DMS53 (cell line): ENCODE data around the gene NEURL4.
"Not testable (repeated sequence)": the region's sequence is repeated elsewhere in the genome, so short reads cannot be mapped to it uniquely, and the experiment has no call there.

Experiments used
- DNase-seq: peaks from one replicate; lab custom pipeline; 2025; lab: John Stamatoyannopoulos, UW

NEURL4 gene

DNA sequence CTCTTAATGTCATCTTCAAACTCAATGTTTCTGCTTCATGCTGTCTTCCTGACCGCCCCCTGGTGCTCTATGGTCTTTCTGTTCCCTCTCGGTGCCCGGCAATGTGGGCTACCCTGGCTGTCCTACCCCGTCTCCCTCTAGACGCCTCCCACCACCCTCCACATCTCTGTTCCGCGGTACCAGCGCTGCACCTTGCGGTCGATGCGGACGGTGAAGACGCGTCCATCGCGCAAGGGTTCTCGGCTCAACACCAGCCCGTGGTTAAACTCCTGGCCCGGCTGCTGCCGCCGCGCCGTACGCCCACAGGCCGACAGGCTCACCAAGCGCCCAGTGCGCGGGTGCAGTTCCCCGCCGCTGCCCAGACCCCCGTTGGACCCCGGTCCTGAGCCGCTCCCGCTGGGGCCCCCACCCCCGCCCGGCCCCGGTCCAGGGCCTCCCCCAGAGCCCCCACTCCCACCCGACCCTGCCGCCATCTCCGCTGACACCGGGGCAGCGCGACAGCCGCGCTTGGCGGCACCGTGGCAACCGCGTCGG, at the start of gene NEURL4:
Gene NEURL4 (minus strand): TSS at position 496 of the 534 bp plus-strand sequence. CDS start 23 bp downstream, at position 473.
- peak; percentile 84 for DNase-seq

DNA sequence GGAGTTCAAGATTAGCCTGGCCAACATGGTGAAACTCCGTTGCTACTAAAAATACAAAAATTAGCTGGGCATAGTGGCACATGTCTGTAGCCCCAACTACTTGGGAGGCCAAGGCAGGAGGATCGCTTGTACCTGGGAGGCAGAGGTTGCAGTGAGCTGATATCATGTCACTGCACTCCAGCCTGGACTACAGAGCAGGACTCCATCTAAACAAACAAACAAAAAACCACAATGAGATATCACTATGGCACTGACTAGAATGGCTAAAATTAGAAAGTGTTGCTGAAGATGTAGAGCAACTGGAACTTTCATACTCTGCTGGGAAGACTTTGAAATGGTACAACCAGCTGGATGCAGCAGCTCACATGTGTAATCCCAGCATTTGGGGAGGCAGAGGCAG, 45.2 kb upstream of the NEURL4 start:
- no peak for DNase-seq

DNA sequence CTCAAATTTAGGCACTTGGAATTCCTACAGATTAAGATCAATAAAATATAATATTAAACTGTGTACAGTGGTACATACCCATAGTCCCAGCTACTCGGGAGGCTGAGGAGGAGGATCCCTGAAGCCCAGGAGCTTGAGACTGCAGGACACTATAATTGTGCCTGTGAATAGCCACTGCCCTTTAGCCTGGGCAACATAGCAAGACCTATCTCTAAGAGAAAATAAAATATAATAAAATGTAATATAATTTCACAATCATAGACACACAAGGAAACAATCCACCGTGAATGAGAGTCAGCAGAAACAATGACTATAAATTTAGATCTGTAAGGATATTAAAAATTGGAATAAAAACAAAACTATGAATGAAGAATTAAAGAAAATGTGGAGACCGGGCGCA, 41.7 kb upstream of the NEURL4 start:
- no peak for DNase-seq

DNA sequence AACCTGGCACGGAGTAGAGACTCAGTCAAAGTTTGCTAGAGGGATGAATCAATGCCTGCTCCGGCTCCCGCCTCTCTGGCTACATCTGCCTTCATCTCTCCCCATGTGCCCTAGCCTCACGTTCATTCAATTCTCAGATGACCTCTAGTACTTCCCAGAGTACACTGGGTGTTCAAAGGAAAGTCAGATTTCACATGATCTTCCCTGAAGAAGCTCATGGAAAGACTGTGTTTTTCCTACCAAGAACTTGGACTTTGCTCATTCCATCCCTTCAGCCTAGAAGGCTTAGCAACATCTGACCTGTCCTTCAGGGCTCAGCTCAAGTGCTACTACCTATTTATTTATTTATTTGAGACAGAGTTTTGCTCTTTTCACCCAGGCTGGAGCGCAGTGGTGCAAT, 40.7 kb upstream of the NEURL4 start:
- DNase-seq = no peak

DNA sequence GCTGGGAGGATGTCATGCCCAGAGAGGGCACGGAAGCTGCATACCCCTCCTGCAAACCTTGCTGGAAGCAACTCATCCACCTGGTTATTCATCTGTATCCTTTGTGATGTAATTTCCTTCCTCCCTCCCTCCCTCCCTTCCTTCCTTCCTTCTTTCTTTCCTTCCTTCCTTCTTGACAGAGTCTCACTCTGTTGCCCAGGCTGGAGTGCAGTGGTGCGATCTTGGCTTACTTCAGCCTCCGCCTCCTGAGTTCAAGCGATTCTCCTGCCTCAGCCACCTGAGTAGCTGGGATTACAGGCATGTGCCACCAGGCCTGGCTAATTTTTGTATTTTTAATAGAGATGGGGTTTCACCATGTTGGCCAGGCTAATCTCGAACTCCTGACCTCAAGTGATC, 39.5 kb upstream of the NEURL4 start:
- DNase-seq = not testable (repeated sequence)

DNA sequence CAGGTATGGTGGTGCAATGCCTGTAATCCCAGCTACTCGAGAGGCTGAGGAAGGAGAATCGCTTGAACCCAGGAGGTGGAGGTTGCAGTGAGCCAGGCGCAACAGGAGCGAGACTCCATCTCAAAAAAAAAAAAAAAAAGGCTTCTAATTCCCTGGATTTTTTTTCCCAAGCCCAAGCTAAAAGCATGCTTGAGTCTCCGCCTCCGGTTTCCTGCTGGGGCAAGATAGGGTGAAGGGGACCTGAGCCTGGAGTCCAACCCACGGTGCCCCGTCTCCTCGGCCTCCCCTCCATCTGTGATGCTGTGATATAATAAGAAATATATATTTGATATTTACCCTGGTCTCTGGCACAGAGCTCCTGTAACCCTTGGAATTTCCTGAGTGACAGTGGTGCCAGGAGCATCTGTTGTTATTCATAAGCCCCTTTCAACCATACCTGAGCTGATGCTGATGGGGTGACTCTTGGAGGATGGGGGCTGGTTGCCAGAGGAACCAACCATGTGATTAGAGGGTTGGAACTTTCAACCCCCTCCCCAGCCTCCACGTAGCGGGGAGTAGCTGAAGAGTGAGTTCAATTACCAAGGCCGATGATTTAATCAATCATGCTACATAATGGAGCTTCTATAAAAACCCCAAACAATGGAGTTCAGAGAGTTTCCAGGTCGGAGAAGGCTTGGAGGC, 38.9 kb upstream of the NEURL4 start:
- DNase-seq = no peak

DNA sequence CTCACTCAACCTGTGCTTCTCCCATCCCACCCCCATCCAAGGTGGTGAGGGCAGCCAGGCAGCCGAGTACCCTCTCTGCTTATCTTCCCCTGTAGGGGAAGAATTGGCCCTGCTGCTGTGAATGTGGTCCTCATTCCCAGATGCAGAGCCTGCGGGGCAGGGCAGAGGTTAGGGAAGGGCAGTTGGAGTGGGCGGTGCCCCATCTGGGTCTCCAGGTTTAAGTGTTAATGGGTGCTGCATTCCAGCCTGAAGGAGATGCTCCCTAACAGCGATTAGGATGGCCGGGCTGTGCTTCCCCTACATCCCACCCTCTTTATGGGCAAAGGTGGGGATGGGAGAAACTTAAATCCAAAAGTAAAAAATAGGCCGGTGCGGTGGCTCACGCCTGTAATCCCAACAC, 37.9 kb upstream of the NEURL4 start:
- no peak for DNase-seq

DNA sequence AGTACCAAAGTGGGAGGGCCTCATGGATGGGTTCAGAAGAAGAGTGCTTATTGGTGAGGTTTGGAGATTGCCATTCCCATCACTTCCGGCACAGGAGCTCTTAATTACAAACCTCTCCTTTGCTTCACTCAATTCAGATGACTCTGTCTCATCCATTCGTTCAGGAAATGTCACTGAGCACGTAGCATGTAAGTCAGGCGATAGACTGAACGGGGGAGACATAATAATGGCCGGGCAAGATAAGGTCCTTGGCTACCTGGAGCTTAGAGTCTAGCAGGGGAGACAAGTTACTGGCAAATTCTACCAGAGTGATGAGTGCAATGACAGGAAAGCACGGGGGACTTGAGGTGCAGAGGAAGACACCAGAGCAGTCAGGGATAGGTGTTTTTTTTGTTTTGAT, 36.8 kb upstream of the NEURL4 start:
- not testable (repeated sequence) for DNase-seq

DNA sequence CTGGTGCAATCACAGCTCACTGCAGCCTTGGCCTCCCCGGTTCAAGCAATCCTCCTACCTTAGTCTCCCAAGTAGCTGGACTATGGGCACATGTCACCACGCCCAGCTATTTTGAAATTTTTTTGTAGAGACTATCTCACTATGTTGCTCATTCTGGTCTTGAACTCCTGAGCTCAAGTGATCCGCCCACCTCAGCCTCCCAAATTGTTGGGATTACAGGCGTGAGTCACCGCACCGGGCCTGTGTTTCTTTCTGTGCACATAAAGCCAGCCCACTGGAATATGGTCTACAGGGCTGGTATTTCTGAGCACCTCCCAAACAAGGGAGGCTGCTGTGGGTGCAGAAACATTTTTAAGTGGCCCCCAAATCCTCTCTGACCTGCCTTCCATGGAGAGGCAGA, 34.2 kb upstream of the NEURL4 start:
- no peak for DNase-seq

DNA sequence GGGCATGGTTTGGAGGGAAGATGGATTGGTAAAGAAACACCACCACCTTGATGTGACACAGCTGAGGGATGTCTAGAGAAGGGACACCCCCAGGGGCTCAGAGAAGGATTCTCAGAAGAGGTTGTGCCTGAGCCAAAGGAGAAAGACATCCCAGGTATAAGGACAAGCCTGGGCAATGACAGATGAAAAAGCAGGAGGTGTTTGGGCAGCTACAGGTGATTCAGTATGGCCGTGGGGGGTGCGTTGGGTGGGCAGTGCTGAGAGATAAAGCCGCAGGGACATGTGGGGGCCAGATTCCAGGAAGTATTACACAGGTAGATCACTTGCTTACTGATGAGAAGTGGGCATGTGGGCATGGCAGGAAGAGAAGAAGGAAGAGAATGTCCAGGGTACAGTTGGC, 32.8 kb upstream of the NEURL4 start:
- DNase-seq = no peak

DNA sequence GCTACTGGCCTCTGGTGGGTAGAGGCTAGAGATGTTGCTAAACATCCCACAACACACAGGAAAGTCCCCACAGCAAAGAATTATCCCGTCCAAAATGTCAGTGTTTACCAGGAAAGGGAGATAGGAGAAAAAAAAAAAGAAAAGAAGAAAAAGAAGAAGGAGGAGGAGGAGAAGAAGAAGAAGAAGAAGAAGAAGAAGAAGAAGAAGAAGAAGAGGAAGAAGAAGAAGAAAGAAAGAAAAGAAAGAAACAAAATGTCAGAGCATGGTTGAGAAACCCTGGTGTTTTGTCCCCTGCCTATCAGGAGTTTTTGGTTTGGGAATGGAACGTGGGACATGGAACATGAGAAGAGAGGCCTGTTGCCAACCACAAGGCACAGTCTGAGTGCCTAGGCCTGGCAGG, 28.2 kb upstream of the NEURL4 start:
- no peak for DNase-seq

DNA sequence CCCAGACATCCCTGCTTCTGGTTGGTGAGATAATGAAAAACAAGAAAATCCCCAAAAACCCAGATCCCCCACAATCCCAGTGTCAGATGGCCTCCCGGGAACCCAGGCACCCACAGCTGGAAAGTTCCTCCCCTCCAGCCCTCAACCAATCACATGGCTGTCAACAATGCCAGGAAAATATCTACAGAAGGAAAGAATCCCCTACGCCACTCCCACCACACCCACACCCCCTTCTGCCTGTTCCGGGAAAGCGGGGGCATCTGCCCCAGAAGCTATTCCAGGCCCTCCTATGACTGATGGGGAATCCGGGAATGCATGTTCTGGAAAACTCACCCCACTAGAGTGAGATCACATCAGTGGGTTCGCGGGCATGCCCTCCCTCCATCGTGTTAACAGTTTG, 27.6 kb upstream of the NEURL4 start:
- no peak for DNase-seq

DNA sequence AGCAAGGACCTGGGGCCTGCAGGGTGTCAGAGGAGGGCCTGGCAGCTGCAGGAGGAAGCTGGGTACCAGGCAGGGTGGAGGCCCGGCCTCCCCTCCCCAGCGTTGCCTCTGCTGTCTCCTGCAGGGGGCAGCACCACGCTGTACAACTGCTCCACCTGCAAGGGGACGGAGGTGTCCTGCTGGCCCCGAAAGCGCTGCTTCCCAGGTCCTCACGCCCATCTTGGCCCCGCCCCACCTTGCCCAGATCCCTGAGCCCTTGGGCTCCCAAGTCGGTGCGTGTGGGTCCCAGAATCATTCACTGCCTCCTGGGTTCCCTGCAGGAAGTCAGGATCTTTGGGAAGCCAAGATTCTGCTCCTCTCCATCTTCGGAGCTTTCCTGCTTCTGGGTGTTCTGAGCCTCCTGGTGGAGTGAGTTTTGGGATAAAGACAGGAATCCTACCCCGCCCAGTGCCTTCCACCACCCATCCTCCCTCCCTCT, 27.0 kb upstream of the NEURL4 start:
- DNase-seq = peak; percentile 94

DNA sequence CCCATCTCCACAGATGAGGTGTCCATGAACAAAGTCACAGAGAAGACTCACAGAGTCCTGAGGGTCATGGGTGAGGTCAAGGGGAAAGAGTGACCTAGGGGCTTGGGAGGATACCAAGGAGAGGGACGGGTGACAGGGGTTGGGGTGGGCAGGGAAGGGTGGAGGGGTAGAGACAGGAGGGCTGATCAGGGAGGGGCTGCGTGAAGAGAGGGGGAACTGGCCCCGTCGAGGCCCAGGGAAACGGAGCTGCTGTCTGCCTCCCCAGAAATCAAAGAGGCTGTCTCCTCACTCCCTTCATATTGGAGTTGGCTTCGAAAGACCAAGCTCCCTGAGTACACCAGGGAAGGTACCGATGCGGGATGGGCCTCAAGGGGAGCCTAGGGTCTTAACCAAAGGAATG, 26.4 kb upstream of the NEURL4 start:
- DNase-seq = no peak

DNA sequence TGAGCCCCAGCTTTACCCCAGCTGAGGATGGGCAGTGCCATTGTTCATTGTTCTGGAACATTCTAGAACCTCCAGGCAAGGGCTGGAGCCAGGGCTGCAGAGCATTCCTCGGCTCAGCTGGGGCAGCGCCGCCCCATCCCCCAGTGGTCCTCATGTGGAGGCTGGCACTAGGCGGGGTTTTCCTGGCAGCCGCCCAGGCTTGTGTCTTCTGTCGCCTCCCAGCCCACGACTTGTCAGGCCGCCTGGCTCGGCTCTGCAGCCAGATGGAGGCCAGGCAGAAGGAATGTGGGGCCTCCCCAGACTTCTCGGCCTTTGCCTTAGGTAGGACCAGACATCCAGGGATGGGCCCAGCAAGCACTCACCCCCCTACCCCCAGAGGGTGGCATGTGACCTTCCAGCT, 25.9 kb upstream of the NEURL4 start, which contains the start of gene TMEM95:
Gene TMEM95 (plus strand): TSS at position 104 of the 400 bp plus-strand sequence. CDS start 49 bp downstream, at position 153.
- DNase-seq = no peak

DNA sequence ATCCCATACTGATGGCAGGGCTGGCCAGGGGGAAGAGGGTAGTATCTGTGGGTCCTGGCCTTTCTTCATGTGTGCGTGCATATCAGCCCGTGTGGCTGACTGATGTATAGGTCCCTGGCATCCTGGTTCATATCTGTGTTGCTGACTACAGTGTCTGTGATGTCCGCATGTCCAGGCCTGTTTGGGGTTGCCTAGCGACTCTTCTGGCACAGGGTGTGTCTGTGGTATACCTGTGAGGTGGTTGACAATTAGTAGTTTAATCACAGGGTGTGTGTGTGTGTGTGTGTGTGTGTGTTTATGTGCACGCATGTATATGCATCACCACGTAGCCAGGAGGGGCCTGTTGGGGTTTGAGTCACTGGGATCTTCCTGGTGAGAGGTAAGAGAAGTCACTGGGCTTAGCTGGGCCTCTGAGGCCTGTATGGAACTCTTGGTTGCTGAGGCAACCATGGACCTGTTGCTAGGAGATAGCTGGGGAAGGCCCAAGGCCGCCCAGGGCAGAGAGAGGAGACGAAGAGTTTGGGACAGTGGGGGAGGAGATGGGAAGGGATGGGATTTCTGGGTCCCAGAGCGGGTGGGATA, 25.2 kb upstream of the NEURL4 start:
- DNase-seq = peak; percentile 63

DNA sequence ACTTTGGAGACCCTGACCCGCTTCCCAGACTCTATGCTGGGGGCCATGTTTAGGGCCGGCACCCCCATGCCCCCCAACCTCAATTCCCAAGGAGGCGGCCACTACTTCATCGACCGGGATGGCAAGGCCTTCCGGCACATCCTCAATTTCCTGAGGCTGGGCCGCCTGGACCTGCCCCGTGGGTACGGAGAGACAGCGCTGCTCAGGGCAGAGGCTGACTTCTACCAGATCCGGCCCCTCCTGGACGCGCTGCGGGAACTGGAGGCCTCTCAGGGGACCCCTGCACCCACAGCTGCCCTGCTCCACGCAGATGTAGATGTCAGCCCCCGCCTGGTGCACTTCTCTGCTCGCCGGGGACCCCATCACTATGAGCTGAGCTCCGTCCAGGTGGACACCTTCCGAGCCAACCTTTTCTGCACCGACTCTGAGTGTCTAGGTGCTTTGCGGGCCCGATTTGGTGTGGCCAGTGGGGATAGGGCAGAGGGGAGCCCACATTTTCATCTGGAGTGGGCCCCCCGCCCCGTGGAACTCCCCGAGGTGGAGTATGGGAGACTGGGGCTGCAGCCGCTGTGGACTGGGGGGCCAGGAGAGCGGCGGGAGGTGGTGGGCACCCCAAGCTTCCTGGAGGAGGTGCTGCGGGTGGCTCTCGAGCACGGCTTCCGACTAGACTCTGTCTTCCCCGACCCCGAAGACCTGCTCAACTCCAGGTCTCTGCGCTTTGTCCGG, 23.9 kb upstream of the NEURL4 start:
- DNase-seq = no peak

DNA sequence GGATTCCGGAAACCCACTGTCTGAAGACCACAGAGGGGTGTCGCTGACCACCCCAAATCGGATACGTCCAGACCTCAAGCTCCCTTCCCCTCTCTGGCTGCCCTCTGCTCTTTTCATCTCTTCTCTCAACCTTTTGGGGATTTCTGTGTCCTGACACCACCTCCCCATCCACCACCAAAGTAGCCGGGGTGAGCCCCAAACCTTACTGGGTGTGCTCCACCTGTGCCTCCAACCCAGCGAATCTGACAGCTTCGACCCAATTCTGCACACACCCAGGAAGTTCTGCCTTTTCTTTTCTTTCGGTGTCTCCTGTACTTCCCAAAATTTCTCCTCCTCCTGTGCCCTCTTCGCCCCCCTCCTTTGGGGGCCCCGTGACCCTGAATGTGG, 23.4 kb upstream of the NEURL4 start:
- DNase-seq = no peak

DNA sequence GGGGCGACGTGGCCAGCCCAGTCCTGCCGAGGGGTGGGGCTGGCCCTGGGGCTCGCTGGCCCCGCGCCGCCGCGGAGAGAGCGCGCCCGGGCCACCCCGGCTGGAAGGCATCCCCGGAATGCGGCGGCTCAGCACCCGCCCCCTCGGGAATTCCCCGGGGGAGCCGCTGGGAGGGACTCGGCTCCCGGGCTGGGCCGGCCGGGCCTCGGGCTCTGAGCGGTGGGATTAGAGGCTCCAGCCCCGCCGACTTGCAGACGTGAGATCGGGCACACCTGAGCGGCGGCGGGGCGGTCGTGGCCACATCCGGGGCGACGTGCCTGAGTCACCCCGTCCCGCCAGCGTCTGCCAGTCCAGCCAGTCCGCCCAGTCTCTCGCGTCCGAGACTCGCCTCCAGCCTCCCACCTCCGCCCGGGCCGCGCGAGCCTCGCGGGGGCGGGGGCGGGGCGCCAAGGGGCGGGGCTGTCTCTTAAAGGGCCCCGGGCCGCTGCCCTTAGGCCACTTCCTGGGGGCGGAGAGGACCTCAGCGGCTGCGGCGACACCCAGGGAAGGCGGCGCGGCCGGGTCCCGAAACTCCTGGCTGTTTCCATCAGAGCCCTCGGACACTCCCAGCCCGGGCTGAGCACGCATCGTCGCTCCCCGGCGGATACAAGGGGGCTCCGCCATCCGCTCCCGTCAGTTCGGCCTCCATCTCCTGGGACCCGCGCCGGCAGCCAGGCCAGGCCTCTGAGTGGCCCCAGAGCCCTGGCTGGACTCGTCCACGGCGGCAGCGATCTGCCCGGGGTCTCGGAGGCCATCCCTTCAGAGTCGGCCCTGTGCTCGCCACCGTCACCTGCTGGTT, 22.7 kb upstream of the NEURL4 start, which contains the start of gene KCTD11:
Gene KCTD11 (plus strand): TSS at position 498 of the 838 bp plus-strand sequence.
- peak; percentile 97 for DNase-seq

DNA sequence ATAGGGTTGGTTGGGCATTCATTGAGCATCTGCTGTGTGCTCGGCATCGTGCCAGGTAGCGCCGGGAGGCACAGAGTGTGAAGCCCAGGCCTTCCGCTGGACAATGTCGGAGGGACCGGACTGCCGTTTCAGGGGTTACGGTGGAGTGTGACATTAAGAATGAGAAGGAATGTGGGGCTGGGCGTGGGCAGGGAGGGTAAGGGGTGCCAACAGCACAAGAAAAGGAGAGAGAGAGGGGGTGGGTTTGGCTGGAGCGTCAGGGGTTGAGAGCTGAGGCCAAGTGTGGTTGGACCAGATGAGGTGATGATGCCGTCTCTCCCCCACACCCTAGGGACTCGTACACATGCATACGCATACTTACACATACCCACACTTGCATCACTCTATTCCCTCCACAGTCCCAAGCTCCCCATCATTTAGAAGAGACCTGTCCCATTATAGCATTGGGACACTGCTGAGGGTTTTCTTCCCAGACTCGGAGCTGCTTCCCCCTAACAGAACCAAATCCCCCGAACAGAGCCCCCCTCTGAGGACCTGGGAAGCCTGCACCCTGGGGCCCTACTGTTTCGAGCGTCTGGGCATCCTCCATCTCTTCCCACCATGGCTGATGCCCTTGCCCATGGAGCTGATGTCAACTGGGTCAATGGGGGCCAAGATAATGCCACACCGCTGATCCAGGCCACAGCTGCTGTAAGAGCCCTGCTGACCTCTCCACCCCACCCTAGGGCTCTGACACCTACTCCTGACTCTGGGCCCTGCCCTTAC, 19.5 kb upstream of the NEURL4 start:
- DNase-seq = no peak
